Central memory CD8-positive, alpha-beta T cell (primary cell): ENCODE results near the gene TRPC4AP.

Source experiments
- ATAC-seq: fragments of 150-1000 bp; cut with Tn5 transposase; replicated peaks from 2 replicates; pipeline ENCODE4 v1.10.0; 2022; ENCODE audit warnings: mild to moderate bottlenecking, moderate FRiP score, moderate number of reproducible peaks; ENCODE audit not compliant: poor library complexity, severe bottlenecking; ENCODE audit errors: extremely low read depth
- DNase-seq, 2 donors: peaks; one replicate each; pipeline ENCODE4 v3.0.0; 2021; ENCODE audit warnings: low spot score in 2 of 2
- H3K27ac Mint-ChIP-seq: one replicate; pipeline ENCODE4 v1.8.0; 2022; ENCODE audit warnings: low read depth, mild to moderate bottlenecking, moderate library complexity, mixed read lengths
- H3K27me3 Mint-ChIP-seq: one replicate; pipeline ENCODE4 v1.8.0; 2022; ENCODE audit warnings: mixed read lengths
- H3K36me3 Mint-ChIP-seq: one replicate; pipeline ENCODE4 v1.8.0; 2022; ENCODE audit warnings: mild to moderate bottlenecking, moderate library complexity, mixed read lengths; ENCODE audit not compliant: insufficient read depth
- H3K4me1 Mint-ChIP-seq: one replicate; pipeline ENCODE4 v1.8.0; 2022; ENCODE audit warnings: mixed read lengths
- H3K4me3 Mint-ChIP-seq: one replicate; pipeline ENCODE4 v1.8.0; 2022; ENCODE audit warnings: mild to moderate bottlenecking, moderate library complexity, mixed read lengths
- H3K9me3 Mint-ChIP-seq: one replicate; pipeline ENCODE4 v1.8.0; 2022; ENCODE audit warnings: mixed read lengths

Gene TRPC4AP

GRCh38 chr20:34979366-34980153 is 113.0 kb downstream of the TRPC4AP start:
- no peak for ATAC-seq
- H3K4me3 Mint-ChIP-seq = no peak overlapping the region
- peaks cover 2% of the 10 kb centered on the region for H3K36me3 Mint-ChIP-seq
- no peaks in the 10 kb centered on the region for H3K9me3 Mint-ChIP-seq
- peaks cover 50% of the 10 kb centered on the region for H3K27me3 Mint-ChIP-seq
- H3K27ac Mint-ChIP-seq = no peak overlapping the region
- no peak for DNase-seq
- no peaks in the 10 kb centered on the region for H3K4me1 Mint-ChIP-seq

GRCh38 chr20:34978092-34978744 is 114.4 kb downstream of the TRPC4AP start:
- no peak overlapping the region for H3K27ac Mint-ChIP-seq
- DNase-seq (no peak), ATAC-seq (no peak)
- peaks cover 39% of the 10 kb centered on the region for H3K27me3 Mint-ChIP-seq
- no peaks in the 10 kb centered on the region for H3K9me3 Mint-ChIP-seq
- no peaks in the 10 kb centered on the region for H3K4me1 Mint-ChIP-seq
- peaks cover under 1% of the 10 kb centered on the region for H3K36me3 Mint-ChIP-seq
- no peak overlapping the region for H3K4me3 Mint-ChIP-seq

GRCh38 chr20:34977365-34978091 is 115.1 kb downstream of the TRPC4AP start:
- ATAC-seq = no peak
- no peak for DNase-seq

GRCh38 chr20:34976286-34976685 is 116.3 kb downstream of the TRPC4AP start:
- no peak for ATAC-seq
- Mint-ChIP-seq H3K4me1 (no peaks in the 10 kb centered on the region), H3K4me3 (no peak overlapping the region), H3K27me3 (peaks cover 20% of the 10 kb centered on the region), H3K9me3 (no peaks in the 10 kb centered on the region), H3K36me3 (no peaks in the 10 kb centered on the region), H3K27ac (no peak overlapping the region)
- no peak for DNase-seq

More at GRCh38 chr20:34977365-34978091, 115.1 kb downstream of the TRPC4AP start:
- no peaks in the 10 kb centered on the region for H3K4me1 Mint-ChIP-seq
- H3K9me3 Mint-ChIP-seq = no peaks in the 10 kb centered on the region
- H3K4me3 Mint-ChIP-seq = no peak overlapping the region
- no peak overlapping the region for H3K27ac Mint-ChIP-seq
- H3K27me3 Mint-ChIP-seq = peaks cover 33% of the 10 kb centered on the region
- no peaks in the 10 kb centered on the region for H3K36me3 Mint-ChIP-seq

GRCh38 chr20:34974246-34974645 is 118.4 kb downstream of the TRPC4AP start:
- H3K9me3 Mint-ChIP-seq = no peaks in the 10 kb centered on the region
- H3K4me1 Mint-ChIP-seq = no peaks in the 10 kb centered on the region
- H3K27me3 Mint-ChIP-seq = peaks cover 15% of the 10 kb centered on the region
- no peak for ATAC-seq
- no peak for DNase-seq
- H3K27ac Mint-ChIP-seq = no peak overlapping the region
- H3K36me3 Mint-ChIP-seq = no peaks in the 10 kb centered on the region
- H3K4me3 Mint-ChIP-seq = no peak overlapping the region

- no peak overlapping the region for H3K4me3 Mint-ChIP-seq
- H3K9me3 Mint-ChIP-seq = no peaks in the 10 kb centered on the region
- ATAC-seq = no peak
- H3K27me3 Mint-ChIP-seq = peaks cover 2% of the 10 kb centered on the region
- H3K36me3 Mint-ChIP-seq = no peaks in the 10 kb centered on the region
- H3K27ac Mint-ChIP-seq = no peak overlapping the region
- no peaks in the 10 kb centered on the region for H3K4me1 Mint-ChIP-seq
- DNase-seq = no peak
Measured at GRCh38 chr20:34971561-34972235, 120.9 kb downstream of the TRPC4AP start.

GRCh38 chr20:34970846-34971560 is 121.6 kb downstream of the TRPC4AP start:
- Mint-ChIP-seq H3K36me3 (no peaks in the 10 kb centered on the region), H3K4me1 (no peaks in the 10 kb centered on the region), H3K4me3 (no peak overlapping the region), H3K27ac (no peak overlapping the region), H3K27me3 (no peaks in the 10 kb centered on the region), H3K9me3 (no peaks in the 10 kb centered on the region)
- no peak for ATAC-seq
- no peak for DNase-seq

- Mint-ChIP-seq H3K4me3 (no peak overlapping the region), H3K36me3 (no peaks in the 10 kb centered on the region), H3K9me3 (no peaks in the 10 kb centered on the region), H3K27me3 (no peaks in the 10 kb centered on the region), H3K27ac (no peak overlapping the region), H3K4me1 (no peaks in the 10 kb centered on the region)
- ATAC-seq (no peak), DNase-seq (no peak)
Measured at GRCh38 chr20:34970193-34970840, 122.3 kb downstream of the TRPC4AP start.

- Mint-ChIP-seq H3K4me3 (no peak overlapping the region), H3K9me3 (no peaks in the 10 kb centered on the region), H3K27me3 (no peaks in the 10 kb centered on the region), H3K4me1 (no peaks in the 10 kb centered on the region), H3K36me3 (no peaks in the 10 kb centered on the region), H3K27ac (no peak overlapping the region)
- DNase-seq = no peak
- no peak for ATAC-seq
Measured at GRCh38 chr20:34968042-34968775, 124.4 kb downstream of the TRPC4AP start.

GRCh38 chr20:34967421-34967820 is 125.2 kb downstream of the TRPC4AP start:
- ATAC-seq = no peak
- no peak overlapping the region for H3K27ac Mint-ChIP-seq
- H3K4me1 Mint-ChIP-seq = no peaks in the 10 kb centered on the region
- no peak for DNase-seq
- H3K27me3 Mint-ChIP-seq = no peaks in the 10 kb centered on the region
- H3K9me3 Mint-ChIP-seq = no peaks in the 10 kb centered on the region
- no peak overlapping the region for H3K4me3 Mint-ChIP-seq
- no peaks in the 10 kb centered on the region for H3K36me3 Mint-ChIP-seq

- H3K9me3 Mint-ChIP-seq = no peaks in the 10 kb centered on the region
- no peaks in the 10 kb centered on the region for H3K36me3 Mint-ChIP-seq
- no peak overlapping the region for H3K4me3 Mint-ChIP-seq
- H3K27me3 Mint-ChIP-seq = no peaks in the 10 kb centered on the region
- no peaks in the 10 kb centered on the region for H3K4me1 Mint-ChIP-seq
- ATAC-seq (no peak), DNase-seq (no peak)
- H3K27ac Mint-ChIP-seq = no peak overlapping the region
Measured at GRCh38 chr20:34965051-34965450, 127.6 kb downstream of the TRPC4AP start.
